Breast epithelium (tissue), 4 donors: ENCODE results near the gene RFPL3. TPM values are rescaled to one million over a fixed set of nuclear protein-coding genes. Genes with fewer than 3 reads are reported as not detected.
"Not testable (repeated sequence)": the region's sequence is repeated elsewhere in the genome, so short reads cannot be mapped to it uniquely, and the experiment has no call there.

Experiments used
- DNase-seq, 2 donors: peaks; one replicate each; pipeline ENCODE4 v3.0.0-alpha.2; 2019; ENCODE audit warnings: low spot score in 2 of 2
- H3K27ac ChIP-seq, 2 donors: fragments of 200-600 bp; sonication (generic) in 1 of 2; one replicate each; pipeline ENCODE4 v1.5.1; 2016 to 2019; ENCODE audit warnings: mild to moderate bottlenecking in 1 of 2
- H3K27me3 ChIP-seq, 2 donors: fragments of 200-600 bp; sonication (generic) in 1 of 2; one replicate each; pipeline versions ENCODE4 v1.5.1 to v1.6.0; 2017 to 2019; ENCODE audit warnings: control low read depth in 1 of 2, mild to moderate bottlenecking in 1 of 2
- H3K36me3 ChIP-seq: fragments of 200-600 bp; one replicate; pipeline ENCODE4 v1.5.1; 2019
- H3K4me1 ChIP-seq, 2 donors: fragments of 200-600 bp; sonication (generic); one replicate each; pipeline ENCODE4 v1.5.1; 2016 to 2019; ENCODE audit warnings: control low read depth in 1 of 2
- H3K4me3 ChIP-seq, 3 donors: fragments of 200-600 bp; sonication (generic); 1 replicate in 2 of 3; 2 replicates in 1 of 3; pipeline ENCODE4 v1.5.1; 2016 to 2019; ENCODE audit warnings: mild to moderate bottlenecking in 3 of 3, moderate library complexity in 2 of 3
- H3K9me3 ChIP-seq, 2 donors: fragments of 200-600 bp; sonication (generic) in 1 of 2; one replicate each; pipeline ENCODE4 v1.5.1; 2016 to 2019; ENCODE audit warnings: control low read depth in 1 of 2
- POLR2A ChIP-seq: fragments of 450-650 bp; IDR thresholded peaks from one replicate; pipeline ENCODE4 v1.6.1; 2016; ENCODE audit warnings: antibody characterized with exemption, mild to moderate bottlenecking, moderate library complexity
- POLR2AphosphoS5 ChIP-seq, 3 donors: sonication (generic); formaldehyde crosslinking; IDR thresholded peaks; one replicate each; pipeline ENCODE4 v1.6.1; 2017; ENCODE audit warnings: antibody characterized with exemption in 3 of 3
- intact Hi-C: fragments of 100-400 bp; cut with DNase I; formaldehyde crosslinking; loops from one replicate; pipeline ENCODE4 v1.15.1; 2023; ENCODE audit warnings: low total_unique reads
- total RNA-seq, 3 donors: library from RNA; depleted of rRNA; stranded (reverse); fragments of >200 nt; gene quantifications; one replicate each; pipeline ENCODE4 v1.1.0, GENCODE V29; 2016
- TF ChIP-seq, protein P1 (sequence below), 3 donors: fragments of 450-650 bp; IDR thresholded peaks; one replicate each; pipeline ENCODE4 v1.5.1; 2016 to 2017; ENCODE audit warnings: antibody characterized with exemption in 3 of 3, mild to moderate bottlenecking in 3 of 3, moderate library complexity in 3 of 3

The RFPL3 gene
- total RNA-seq, 3 donors from 2014 or later = not detected

DNA sequence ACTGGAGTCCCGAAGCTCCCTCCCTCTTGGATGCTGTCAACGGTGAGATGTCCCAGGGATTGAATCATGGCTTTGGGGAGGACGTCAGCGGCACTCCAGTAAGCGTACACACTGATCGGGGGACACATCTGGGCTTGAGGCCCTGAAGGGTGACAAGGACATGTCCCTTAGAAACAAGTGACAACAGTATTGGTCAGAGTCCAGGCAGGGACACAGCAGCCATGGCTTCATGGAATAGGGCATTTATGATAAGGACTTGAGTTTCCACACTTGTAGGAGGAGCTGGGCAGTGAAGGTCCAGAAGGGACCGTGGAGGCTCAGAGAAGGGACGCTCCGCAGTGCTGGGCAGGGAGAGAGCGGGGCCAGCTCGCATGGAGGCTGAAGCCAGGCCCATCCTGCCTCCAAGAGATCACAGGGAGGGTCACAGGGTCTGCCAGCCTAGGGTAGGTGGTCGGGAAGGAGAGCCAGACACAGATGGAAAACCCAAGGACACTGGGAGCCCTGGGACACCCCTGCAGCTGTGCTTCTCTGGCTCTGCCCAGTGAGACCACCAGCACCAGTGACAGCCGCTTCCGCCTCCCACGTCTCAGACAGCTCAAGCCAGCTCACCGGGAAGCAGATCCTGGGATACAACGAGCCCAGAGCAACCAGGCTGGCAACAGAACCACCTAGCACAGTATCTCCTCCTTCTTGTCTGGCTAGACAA, 22.9 kb upstream of the RFPL3 start:
- Histone ChIP-seq H3K4me1 (no peaks in the 10 kb centered on the region), H3K4me3 (no peak overlapping the region), H3K27me3 (peaks cover 0 to 7% of the 10 kb centered on the region in 2 donors), H3K36me3 (no peaks in the 10 kb centered on the region), H3K27ac (no peak overlapping the region), H3K9me3 (no peaks in the 10 kb centered on the region)
- intact Hi-C loops = loop anchor here (5.0 kb wide), 1 partner anchor 1412 kb away; no protein-coding TSS in a partner anchor
- DNase-seq = no peak
- TF ChIP-seq, protein P1, sequence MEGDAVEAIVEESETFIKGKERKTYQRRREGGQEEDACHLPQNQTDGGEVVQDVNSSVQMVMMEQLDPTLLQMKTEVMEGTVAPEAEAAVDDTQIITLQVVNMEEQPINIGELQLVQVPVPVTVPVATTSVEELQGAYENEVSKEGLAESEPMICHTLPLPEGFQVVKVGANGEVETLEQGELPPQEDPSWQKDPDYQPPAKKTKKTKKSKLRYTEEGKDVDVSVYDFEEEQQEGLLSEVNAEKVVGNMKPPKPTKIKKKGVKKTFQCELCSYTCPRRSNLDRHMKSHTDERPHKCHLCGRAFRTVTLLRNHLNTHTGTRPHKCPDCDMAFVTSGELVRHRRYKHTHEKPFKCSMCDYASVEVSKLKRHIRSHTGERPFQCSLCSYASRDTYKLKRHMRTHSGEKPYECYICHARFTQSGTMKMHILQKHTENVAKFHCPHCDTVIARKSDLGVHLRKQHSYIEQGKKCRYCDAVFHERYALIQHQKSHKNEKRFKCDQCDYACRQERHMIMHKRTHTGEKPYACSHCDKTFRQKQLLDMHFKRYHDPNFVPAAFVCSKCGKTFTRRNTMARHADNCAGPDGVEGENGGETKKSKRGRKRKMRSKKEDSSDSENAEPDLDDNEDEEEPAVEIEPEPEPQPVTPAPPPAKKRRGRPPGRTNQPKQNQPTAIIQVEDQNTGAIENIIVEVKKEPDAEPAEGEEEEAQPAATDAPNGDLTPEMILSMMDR (IDR thresholded peaks at IDR 0.05) = no peak
- TF ChIP-seq POLR2A = no peak
- TF ChIP-seq POLR2AphosphoS5 (IDR thresholded peaks at IDR 0.05) = no peak

DNA sequence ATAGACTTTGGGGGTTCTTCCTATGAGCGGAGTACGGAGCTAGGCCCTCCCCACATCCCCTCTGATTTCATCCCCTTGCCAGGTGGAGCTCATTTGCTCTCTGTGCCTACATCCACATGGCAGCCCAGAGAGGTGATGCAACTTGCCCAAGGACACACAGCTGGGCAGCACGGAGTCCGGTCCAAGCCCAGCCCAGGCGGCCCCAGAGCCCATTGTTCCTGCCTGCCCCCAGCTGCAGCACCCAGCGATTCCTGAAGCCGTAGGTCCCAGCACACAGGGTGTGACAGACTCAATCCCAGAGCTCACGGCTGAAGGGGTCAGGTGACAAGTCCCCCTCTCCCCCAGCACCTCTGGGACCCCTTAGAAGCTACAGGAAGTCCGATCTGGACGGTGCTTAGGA, 22.2 kb upstream of the RFPL3 start:
- H3K9me3 ChIP-seq = no peaks in the 10 kb centered on the region
- DNase-seq = no peak
- intact Hi-C loops = no loop called here
- no peak overlapping the region for H3K4me3 ChIP-seq
- H3K27me3 ChIP-seq = peaks cover 0 to 12% of the 10 kb centered on the region in 2 donors
- no peak overlapping the region for H3K27ac ChIP-seq
- no peak for TF ChIP-seq POLR2A
- no peak for TF ChIP-seq POLR2AphosphoS5 (IDR thresholded peaks at IDR 0.05)
- TF ChIP-seq, protein P1 (IDR thresholded peaks at IDR 0.05) = no peak
- no peaks in the 10 kb centered on the region for H3K36me3 ChIP-seq
- H3K4me1 ChIP-seq = no peaks in the 10 kb centered on the region

DNA sequence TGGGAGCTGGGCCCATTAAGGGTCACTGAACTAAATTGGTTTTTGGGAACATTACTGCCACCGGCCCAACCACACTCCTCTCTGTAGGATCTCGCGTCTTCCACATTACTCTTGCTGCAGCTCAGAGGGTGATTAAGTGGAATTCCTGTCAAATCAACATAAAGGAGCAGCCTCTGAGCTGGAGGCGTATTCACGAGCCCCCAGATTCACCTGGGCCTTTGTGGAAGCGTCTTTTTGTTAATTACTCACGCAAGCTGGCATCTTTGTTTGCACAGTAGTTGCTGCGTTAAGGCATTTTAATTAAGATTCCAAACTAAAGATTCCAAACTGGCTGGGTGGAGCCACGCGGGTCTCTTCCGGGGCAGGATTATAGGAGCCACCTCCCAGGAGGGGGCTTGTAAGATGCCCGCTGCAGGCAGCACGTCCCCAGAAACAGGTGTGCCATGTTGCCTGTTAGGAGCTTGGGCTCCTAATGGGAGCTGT, 21.5 kb upstream of the RFPL3 start:
- no peak for DNase-seq
- TF ChIP-seq POLR2AphosphoS5 (IDR thresholded peaks at IDR 0.05) = no peak
- no peak for TF ChIP-seq POLR2A
- TF ChIP-seq, protein P1 (IDR thresholded peaks at IDR 0.05) = no peak
- peaks cover 0 to 18% of the 10 kb centered on the region in 2 donors for H3K27me3 ChIP-seq
- H3K36me3 ChIP-seq = no peaks in the 10 kb centered on the region
- H3K9me3 ChIP-seq = no peaks in the 10 kb centered on the region
- intact Hi-C loops = no loop called here
- H3K27ac ChIP-seq = no peak overlapping the region
- H3K4me1 ChIP-seq = no peaks in the 10 kb centered on the region
- H3K4me3 ChIP-seq = no peak overlapping the region

DNA sequence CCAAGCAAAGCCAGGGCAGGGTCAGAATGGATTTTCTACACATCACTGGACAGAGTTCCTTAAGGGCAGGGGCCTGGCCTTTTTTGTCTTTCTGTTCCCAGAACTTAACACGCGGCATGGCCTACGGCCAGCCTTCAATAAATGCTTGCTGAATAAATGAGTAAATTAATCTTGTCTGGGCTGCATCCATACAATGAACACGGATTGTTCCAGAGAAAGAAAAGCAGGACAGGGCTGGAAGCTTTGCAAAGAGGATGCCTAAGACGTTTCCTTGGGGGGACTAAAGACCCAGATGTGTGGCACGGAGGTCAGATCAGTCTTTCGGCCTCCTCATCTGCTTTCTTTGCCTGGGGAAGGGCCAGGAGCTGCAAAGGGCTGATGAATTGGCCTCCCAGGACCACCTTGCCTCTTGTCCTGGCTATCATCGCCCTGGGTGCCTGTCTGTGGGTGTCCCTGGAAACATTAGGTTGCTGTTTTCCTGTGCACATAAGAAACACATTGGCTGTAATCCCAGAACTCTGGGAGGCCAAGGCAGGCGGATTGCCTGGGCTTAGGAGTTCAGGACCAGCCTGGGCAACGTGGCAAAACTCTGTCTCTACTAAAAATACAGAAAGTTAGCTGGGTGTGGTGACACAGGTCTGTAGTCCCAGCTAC, 20.8 kb upstream of the RFPL3 start:
- peaks cover 0 to 17% of the 10 kb centered on the region in 2 donors for H3K27me3 ChIP-seq
- no peaks in the 10 kb centered on the region for H3K36me3 ChIP-seq
- intact Hi-C loops = no loop called here
- TF ChIP-seq POLR2AphosphoS5 (IDR thresholded peaks at IDR 0.05) (no peak), POLR2A (no peak)
- TF ChIP-seq, protein P1 (IDR thresholded peaks at IDR 0.05) = no peak
- H3K4me1 ChIP-seq = no peaks in the 10 kb centered on the region
- no peak overlapping the region for H3K4me3 ChIP-seq
- H3K27ac ChIP-seq = no peak overlapping the region
- DNase-seq = no peak
- H3K9me3 ChIP-seq = no peaks in the 10 kb centered on the region

DNA sequence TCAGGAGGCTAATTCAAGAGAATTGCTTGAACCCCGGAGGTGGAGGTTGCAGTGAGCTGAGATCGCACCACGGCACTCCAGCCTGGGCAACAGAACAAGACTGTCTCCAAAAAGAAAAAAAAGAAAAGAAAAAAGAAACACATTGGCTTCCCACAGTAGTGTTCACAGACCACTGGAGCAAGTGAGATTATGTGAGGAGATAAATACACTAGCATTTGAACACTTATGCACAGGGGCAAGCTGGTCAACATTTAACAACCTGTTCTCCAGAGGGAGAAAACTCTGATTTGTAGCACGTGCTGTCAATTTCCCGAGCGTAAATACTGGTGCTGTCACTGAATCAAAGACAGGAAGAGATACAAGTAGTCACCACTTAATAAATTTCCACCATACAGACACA, 20.2 kb upstream of the RFPL3 start:
- H3K9me3 ChIP-seq, H3K27ac ChIP-seq, H3K4me3 ChIP-seq, H3K4me1 ChIP-seq, H3K36me3 ChIP-seq, intact Hi-C loops, DNase-seq: not testable (repeated sequence)
- H3K27me3 ChIP-seq = peaks cover 0 to 16% of the 10 kb centered on the region in 2 donors
